Germinal center (tissue), 1 donor: ENCODE measurements around the gene SLC12A7.
"Not testable (repeated sequence)": the region's sequence is repeated elsewhere in the genome, so short reads cannot be mapped to it uniquely, and the experiment has no call there.

Experiments
- DNase-seq: peaks from one replicate; pipeline ENCODE4 v3.0.0; 2012; ENCODE audit warnings: mixed read lengths, low spot score

SLC12A7 gene

DNA sequence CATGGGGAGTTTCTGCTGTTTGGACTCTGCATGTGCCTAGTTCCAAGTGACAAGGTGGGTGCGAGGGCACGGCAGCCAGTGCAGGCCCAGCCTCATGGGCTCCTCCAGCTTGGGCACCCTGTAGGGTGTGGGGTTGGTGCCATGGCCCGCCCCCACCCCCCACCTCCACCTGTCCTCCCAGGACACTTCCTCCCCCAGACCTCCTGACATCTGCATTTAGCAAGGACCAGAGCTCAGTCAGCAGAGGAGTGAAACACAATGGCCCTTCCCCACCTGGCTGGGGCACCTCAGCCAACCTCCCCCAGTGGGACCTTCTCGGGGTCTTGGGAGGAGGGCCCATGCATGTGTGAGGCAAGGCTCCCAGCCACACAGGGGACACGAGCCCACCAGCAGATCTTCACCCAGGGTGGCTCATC lies 105.2 kb downstream of the SLC12A7 start:
- DNase-seq = no peak

DNA sequence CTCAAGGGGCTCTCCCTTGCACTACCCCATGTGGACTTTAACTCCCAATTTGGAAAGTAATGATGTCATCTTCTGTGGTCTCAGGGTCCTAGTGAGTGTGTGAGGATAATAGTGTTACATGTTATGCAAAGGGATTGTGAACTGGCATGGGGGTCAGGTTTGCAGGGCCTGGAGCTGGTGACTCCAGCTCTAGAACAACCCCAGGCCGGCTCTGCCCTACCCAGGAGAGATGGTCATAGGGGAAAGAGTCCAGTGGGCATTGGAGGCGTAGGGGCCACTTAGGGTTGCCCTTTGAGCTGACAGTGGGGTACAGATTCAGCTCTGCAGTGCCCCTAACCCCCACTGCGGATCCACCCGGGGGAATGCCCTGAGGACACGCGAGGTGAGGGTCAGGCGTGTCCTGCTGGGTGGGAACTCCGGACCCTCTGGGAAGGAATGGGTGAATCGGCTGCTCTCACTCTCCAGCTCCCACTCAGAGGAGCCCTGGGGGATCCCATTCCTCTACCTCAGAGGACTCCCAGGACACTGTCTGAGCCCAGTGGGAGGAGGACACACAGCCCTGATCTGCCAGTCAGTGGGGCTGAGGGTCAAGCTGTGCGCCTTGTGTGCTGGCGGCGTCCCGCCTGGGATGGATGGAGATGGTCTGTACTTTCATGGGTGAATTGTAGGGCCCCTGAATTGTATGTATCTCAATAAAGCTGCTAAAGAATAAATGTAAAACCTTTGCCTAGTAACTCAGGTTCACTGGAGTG lies 105.8 kb downstream of the SLC12A7 start:
- no peak for DNase-seq

DNA sequence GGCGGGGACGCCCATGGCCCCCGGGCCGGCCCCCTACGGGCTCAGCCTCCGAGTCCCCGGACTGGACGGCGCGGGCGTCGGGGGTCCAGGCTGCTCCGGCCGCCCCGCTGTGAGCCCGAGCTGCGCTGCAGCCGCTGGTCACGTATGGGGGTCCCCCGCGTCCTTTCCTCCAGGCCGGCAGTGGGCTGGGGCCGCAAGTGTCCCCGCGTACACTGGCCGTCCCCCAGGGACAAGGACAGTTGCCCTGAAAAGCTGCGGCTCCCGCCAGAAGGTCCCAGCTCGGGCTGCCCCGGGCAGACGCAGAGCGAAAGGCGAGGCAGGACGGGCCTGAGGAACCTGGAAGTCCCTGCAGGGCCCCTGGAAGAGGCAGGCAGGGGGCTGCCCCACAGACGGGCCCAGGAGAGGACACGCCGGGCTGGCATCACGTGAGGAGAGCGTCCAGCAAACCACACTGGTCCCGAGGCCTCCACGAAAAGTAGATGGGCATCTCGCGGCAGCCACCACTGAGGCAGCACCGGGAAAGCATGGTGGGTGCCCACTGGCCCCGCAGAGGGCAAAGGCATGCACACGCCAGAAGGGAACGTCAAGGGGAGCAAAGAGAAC lies 106.5 kb downstream of the SLC12A7 start:
- DNase-seq = no peak

DNA sequence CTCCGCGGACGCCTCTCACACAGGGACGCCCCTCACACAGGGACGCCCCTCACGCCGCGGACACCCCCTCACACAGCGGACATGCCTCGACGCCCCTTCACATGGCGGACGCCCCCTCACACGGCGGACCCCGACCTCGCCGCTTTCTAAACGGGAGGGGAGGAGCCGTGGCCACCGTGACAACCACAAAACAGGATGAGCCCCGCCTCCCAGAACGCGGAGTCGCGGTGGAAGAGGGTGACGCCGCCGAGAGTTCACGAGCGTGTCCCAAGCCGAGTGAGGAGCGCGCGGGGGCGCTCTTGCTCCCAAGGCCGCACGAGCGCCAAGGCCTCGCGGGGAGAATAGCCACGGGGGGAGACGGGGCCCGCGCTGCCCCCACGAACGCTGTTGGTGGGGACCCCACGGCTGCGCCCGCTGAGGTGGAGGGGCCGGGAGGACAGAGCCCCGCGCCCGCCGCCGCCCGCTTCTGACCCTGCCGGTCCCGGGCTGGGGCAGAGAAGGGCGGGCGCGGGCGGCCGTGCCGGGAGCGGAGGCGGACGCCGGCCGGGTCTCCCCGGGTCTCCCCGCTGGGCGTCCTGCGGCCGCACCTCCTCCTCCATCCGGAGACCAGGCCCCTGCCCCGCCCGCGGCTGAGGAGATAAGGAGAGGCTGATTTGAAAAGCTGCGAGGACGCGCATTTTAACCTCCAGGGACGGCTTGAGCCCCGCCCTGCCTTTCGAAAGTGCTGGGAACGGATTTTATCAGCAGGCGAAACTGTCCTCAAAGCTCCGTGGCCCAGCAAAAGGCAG lies 107.2 kb downstream of the SLC12A7 start:
- DNase-seq = no peak

DNA sequence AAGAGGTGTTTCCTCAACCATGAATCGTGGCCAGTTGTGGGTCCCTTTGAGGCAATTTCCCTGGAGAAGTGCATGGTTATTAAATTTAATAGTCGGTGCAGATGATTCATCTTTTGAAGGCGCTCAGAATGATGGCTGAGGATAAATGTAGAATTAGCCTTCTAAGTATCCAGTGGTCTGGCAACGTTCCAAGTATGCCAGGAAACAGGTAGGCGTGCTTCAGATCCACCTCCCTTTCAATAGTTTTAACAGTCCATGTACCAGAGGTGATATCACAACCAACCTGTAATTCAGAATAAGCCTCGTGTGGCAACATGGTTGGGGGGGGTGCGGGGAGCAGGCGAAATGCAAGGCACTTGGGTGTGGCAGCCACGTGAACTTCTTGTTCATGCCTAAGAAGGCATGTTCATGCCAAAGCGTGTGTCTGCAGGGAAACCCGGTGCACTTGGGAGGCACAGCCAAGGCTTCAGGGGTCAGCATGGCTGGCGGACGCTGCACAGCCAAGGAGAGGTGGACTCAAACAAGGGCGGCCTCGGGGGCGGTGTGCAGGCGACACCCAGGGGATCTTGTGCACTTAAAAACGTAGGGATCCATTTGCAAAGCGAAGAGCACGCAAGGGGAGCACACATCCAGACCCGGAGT lies 108.4 kb downstream of the SLC12A7 start:
- no peak for DNase-seq

DNA sequence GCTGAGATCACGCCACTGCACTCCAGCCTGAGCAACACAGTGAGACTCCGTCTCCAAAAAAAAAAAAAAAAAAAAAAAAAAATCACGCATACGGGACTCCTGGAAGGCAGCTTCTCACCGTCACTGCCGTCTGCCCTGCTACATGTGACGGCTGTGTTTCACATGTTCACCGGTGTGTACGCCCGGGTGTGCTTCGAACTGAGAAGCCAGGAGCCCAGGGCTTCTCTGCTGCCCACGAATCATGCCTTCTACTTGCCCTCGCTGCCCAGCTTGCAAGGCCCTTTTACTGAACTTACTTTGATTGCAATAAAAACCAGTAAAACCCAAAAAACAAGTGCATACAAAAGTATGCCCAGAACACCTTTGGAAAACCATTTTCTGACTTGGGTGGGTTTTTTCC lies 109.0 kb downstream of the SLC12A7 start:
- DNase-seq = no peak

DNA sequence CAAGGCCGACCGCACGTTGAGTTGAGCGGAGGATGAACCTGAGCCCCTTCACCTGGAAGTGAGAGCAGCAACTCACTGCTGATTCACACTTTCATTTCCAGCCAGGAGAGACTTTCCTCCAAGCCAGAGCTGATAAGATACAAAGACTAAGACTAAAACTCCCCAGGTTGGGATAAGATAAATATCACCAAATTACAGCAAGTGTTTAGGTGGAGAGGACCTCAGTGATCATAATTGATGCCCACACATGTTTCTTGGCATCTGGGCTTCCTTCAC lies 109.7 kb downstream of the SLC12A7 start:
- no peak for DNase-seq

DNA sequence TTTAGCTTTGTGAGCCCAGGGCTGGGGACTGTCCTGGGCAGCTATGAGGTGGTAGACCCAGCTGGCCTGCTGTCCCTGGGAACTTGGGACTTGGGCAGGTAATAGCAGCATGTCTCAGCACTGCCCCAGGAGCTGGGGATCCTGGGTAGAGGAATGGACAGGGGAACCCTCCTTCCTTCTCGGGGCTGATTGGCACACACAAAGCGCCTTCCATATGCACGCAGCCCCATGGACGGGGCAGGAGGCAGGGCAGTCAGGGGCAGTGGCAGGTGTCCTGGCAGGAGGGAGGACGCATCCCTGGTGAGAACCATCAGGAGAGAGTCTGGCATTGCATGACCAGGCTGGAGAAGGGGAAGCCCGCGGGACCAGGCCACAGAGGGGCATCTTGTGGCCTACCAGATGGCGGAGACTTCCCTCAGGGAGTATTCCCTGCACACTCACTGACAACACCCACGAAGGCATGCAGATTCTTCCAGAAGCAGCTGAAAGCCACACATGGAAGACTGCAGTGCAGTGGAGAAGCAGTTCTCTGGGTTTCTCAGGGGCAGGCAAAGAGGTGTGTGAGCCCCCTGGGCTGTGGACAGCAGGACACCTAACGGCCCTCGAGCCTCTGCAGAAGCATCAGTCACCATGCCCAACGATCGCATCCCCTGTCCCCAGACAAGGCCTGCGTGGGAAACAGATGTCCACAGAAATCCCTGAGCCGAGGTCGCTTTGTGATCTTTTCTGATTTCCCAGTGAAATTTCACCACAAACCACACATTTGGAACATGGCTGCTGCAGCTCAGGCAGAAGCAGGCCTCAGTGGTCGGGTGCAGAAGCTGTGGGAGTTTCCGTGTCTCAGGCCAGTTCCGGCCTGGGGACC lies 110.2 kb downstream of the SLC12A7 start:
- DNase-seq = no peak

DNA sequence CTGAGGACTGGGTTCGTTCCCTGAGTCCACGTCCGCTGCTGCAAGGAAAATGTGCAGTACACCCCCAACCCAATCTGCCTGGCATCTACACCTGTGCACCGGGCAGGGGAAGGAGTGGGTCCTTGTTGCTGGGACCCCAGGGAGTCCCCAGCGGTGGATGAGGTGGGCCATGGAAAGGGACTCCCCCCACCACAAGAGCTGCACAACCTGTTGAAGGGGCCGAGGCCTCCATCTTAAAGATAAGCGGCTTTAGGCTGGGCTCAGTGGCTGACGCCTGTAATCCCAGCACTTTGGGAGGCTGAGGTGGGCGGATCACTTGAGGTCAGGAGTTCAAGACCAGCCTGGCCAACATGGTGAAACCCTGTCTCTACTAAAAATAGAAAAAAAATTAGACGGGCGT lies 111.0 kb downstream of the SLC12A7 start:
- not testable (repeated sequence) for DNase-seq
